Hepatocyte (in vitro differentiated cells): ENCODE results near the gene MEGF11. TPM values are rescaled to one million over a fixed set of nuclear protein-coding genes. Genes with fewer than 3 reads are reported as not detected.

Experiments used
- DNase-seq: peaks from one replicate; pipeline ENCODE4 v3.0.0-alpha.2; 2016; ENCODE audit warnings: low spot score
- H2AFZ ChIP-seq: fragments of 200-600 bp; sonication (generic); 2 replicates; pipeline ENCODE4 v1.6.0; 2016; ENCODE audit warnings: antibody characterized with exemption, mild to moderate bottlenecking
- H3K27ac ChIP-seq: fragments of 200-600 bp; sonication (generic); 2 replicates; pipeline ENCODE4 v1.5.1; 2016; ENCODE audit warnings: mild to moderate bottlenecking
- H3K27me3 ChIP-seq: fragments of 200-600 bp; sonication (generic); 2 replicates; pipeline ENCODE4 v1.6.1; 2016
- H3K36me3 ChIP-seq: fragments of 200-600 bp; sonication (generic); replicated peaks from 2 replicates; pipeline ENCODE4 v1.5.1; 2016; ENCODE audit warnings: low read depth; ENCODE audit not compliant: insufficient read depth
- H3K4me1 ChIP-seq: fragments of 200-600 bp; sonication (generic); 2 replicates; pipeline ENCODE4 v1.5.1; 2016; ENCODE audit warnings: mild to moderate bottlenecking, moderate library complexity; ENCODE audit not compliant: insufficient read depth
- H3K4me2 ChIP-seq: fragments of 200-600 bp; sonication (generic); 2 replicates; pipeline ENCODE4 v1.6.0; 2016
- H3K4me3 ChIP-seq: fragments of 200-600 bp; sonication (generic); 2 replicates; pipeline ENCODE4 v1.5.1; 2016; ENCODE audit warnings: mild to moderate bottlenecking
- H3K79me2 ChIP-seq: fragments of 200-600 bp; sonication (generic); 2 replicates; pipeline ENCODE4 v1.6.0; 2017; ENCODE audit warnings: mild to moderate bottlenecking
- H3K9me2 ChIP-seq: fragments of 200-600 bp; sonication (generic); replicated peaks from 2 replicates; pipeline ENCODE4 v1.6.0; 2017; ENCODE audit warnings: mild to moderate bottlenecking; ENCODE audit not compliant: insufficient read depth
- H3K9me3 ChIP-seq: fragments of 200-600 bp; sonication (generic); 2 replicates; pipeline ENCODE4 v1.5.1; 2016; ENCODE audit warnings: low read depth, mild to moderate bottlenecking
- H4K20me1 ChIP-seq: fragments of 200-600 bp; sonication (generic); 2 replicates; pipeline ENCODE4 v1.6.0; 2016; ENCODE audit warnings: mild to moderate bottlenecking; ENCODE audit not compliant: insufficient read depth, poor library complexity, severe bottlenecking
- CTCF ChIP-seq: fragments of 200-600 bp; sonication (generic); IDR thresholded peaks from 2 replicates; pipeline ENCODE4 v1.5.1; 2016; ENCODE audit warnings: antibody characterized with exemption, mild to moderate bottlenecking; ENCODE audit not compliant: poor library complexity
- EZH2 ChIP-seq: fragments of 200-600 bp; sonication (generic); IDR thresholded peaks from 2 replicates; pipeline ENCODE4 v1.6.1; 2016; ENCODE audit warnings: antibody characterized with exemption, mild to moderate bottlenecking, borderline replicate concordance
- EZH2phosphoT487 ChIP-seq: fragments of 200-600 bp; sonication (generic); IDR thresholded peaks from one replicate; pipeline ENCODE4 v1.6.1; 2018; ENCODE audit warnings: antibody characterized with exemption, mild to moderate bottlenecking, low read depth, moderate library complexity; ENCODE audit not compliant: unreplicated experiment, severe bottlenecking
- WGBS: methylation state at CpG from one replicate; pipeline ENCODE4 v1.1.6; 2016; ENCODE audit warnings: low lambda C conversion rate; ENCODE audit errors: missing lambda C conversion rate; 5-methylcytosine and 5-hydroxymethylcytosine counted together
- polyA plus RNA-seq: library from polyadenylated mRNA; unstranded; fragments of >200 nt; fragmentation: Nextera tagmentation; extraction: Ambion mirVana; gene quantifications from 2 replicates; pipeline ENCODE4 v1.2.1, GENCODE V29; 2016
- total RNA-seq: library from RNA; depleted of rRNA; stranded (reverse); fragments of >200 nt; gene quantifications from 2 replicates; pipeline ENCODE4 v1.2.3, GENCODE V29; 2014

MEGF11 gene
- total and polyA plus RNA-seq, 2 experiments from 2014 or later = 0.07 to 0.25 TPM

- Histone ChIP-seq H3K36me3 (no peaks in the 10 kb centered on the region), H3K27ac (no peak overlapping the region), H3K27me3 (peaks cover 8% of the 10 kb centered on the region), H3K4me3 (no peak overlapping the region), H4K20me1 (no peaks in the 10 kb centered on the region), H2AFZ (no peak overlapping the region), H3K4me2 (no peak overlapping the region), H3K79me2 (no peaks in the 10 kb centered on the region), H3K9me2 (no peaks in the 10 kb centered on the region), H3K9me3 (no peaks in the 10 kb centered on the region), H3K4me1 (no peaks in the 10 kb centered on the region)
- DNase-seq = no peak
- TF ChIP-seq EZH2phosphoT487 (no peak), EZH2 (no peak), CTCF (no peak)
- 79% methylated on average over 4 of the region's 6 CpGs for WGBS
These were observed 64.3 kb downstream of the MEGF11 start for GRCh38 chr15:66189291-66189690.

GRCh38 chr15:66188464-66188863 lies 65.1 kb downstream of the MEGF11 start:
- Histone ChIP-seq H3K4me3 (no peak overlapping the region), H3K79me2 (no peaks in the 10 kb centered on the region), H3K36me3 (no peaks in the 10 kb centered on the region), H3K9me3 (no peaks in the 10 kb centered on the region), H2AFZ (no peak overlapping the region), H3K4me2 (no peak overlapping the region), H4K20me1 (no peaks in the 10 kb centered on the region), H3K9me2 (no peaks in the 10 kb centered on the region), H3K27ac (no peak overlapping the region), H3K4me1 (no peaks in the 10 kb centered on the region), H3K27me3 (peaks cover 12% of the 10 kb centered on the region)
- no peak for DNase-seq
- TF ChIP-seq EZH2 = no peak
- TF ChIP-seq CTCF = no peak
- TF ChIP-seq EZH2phosphoT487 = no peak
- WGBS = 87% methylated on average over 4 of the region's 4 CpGs

DNA sequence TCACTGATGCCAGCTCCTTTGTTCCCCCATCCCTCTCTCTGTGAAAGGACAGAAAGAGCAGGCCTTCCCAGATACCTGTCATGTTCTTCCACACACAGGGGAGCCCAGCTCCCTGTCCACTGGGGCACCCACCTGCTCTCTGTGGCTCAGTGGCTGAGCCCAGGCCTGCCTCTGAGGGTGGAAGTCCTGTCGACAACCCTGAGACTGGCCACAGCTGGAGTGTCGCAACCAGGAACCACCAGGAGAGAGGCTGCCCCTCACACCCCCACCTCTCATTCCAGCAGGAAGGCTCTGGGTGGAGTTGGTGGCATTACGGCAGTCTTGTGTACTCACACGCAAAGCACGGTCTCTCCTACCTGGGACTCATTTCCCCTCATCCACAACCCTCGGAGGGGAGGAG lies 66.3 kb downstream of the MEGF11 start:
- Histone ChIP-seq H3K27me3 (peaks cover 14% of the 10 kb centered on the region), H3K9me2 (no peaks in the 10 kb centered on the region), H3K4me2 (no peak overlapping the region), H3K9me3 (no peaks in the 10 kb centered on the region), H3K36me3 (no peaks in the 10 kb centered on the region), H3K27ac (no peak overlapping the region), H3K4me1 (no peaks in the 10 kb centered on the region), H4K20me1 (no peaks in the 10 kb centered on the region), H3K79me2 (no peaks in the 10 kb centered on the region), H3K4me3 (no peak overlapping the region), H2AFZ (no peak overlapping the region)
- no peak for DNase-seq
- TF ChIP-seq EZH2 (no peak), EZH2phosphoT487 (no peak), CTCF (no peak)
- WGBS = 58% methylated on average over 6 of the region's 6 CpGs

GRCh38 chr15:66186049-66186825 lies 67.3 kb downstream of the MEGF11 start:
- no peaks in the 10 kb centered on the region for H3K9me2 ChIP-seq
- peaks cover 14% of the 10 kb centered on the region for H3K27me3 ChIP-seq
- no peaks in the 10 kb centered on the region for H4K20me1 ChIP-seq
- peaks cover 2% of the 10 kb centered on the region for H3K4me1 ChIP-seq
- H3K36me3 ChIP-seq = no peaks in the 10 kb centered on the region
- H3K4me3 ChIP-seq = no peak overlapping the region
- no peak overlapping the region for H3K27ac ChIP-seq
- H3K79me2 ChIP-seq = no peaks in the 10 kb centered on the region
- WGBS = 69% methylated on average over 7 of the region's 7 CpGs
- TF ChIP-seq EZH2phosphoT487 (no peak), EZH2 (no peak), CTCF (no peak)
- H2AFZ ChIP-seq = no peak overlapping the region
- no peak for DNase-seq
- no peaks in the 10 kb centered on the region for H3K9me3 ChIP-seq
- H3K4me2 ChIP-seq = no peak overlapping the region
